Neural progenitor cell (in vitro differentiated cells): ENCODE results near the gene DUOX1. TPM values are rescaled to one million over a fixed set of nuclear protein-coding genes. Genes with fewer than 3 reads are reported as not detected.

ENCODE experiments used
- DNase-seq: peaks from one replicate; pipeline ENCODE4 v3.0.0-alpha.2; 2016; ENCODE audit warnings: low spot score
- H2AFZ ChIP-seq: fragments of 200-600 bp; sonication (generic); replicated peaks from 2 replicates; pipeline ENCODE4 v1.6.1; 2016; ENCODE audit warnings: antibody characterized with exemption
- H3F3A ChIP-seq: fragments of 200-600 bp; sonication (generic); 2 replicates; pipeline ENCODE4 v1.6.1; 2016; ENCODE audit warnings: antibody characterized with exemption, low read depth
- H3K27ac ChIP-seq: fragments of 200-600 bp; sonication (generic); 2 replicates; pipeline ENCODE4 v1.5.1; 2016; ENCODE audit warnings: mild to moderate bottlenecking
- H3K27me3 ChIP-seq: fragments of 200-600 bp; sonication (generic); 2 replicates; pipeline ENCODE4 v1.6.1; 2016; ENCODE audit warnings: mild to moderate bottlenecking, moderate library complexity
- H3K36me3 ChIP-seq: fragments of 200-600 bp; sonication (generic); 2 replicates; pipeline ENCODE4 v1.5.1; 2016
- H3K4me1 ChIP-seq: fragments of 200-600 bp; sonication (generic); 2 replicates; pipeline ENCODE4 v1.6.1; 2016; ENCODE audit warnings: mixed run types
- H3K4me2 ChIP-seq: fragments of 200-600 bp; sonication (generic); 2 replicates; pipeline ENCODE4 v1.6.1; 2016
- H3K4me3 ChIP-seq: fragments of 200-600 bp; sonication (generic); 2 replicates; pipeline ENCODE4 v1.5.1; 2016
- H3K79me2 ChIP-seq: fragments of 200-600 bp; sonication (generic); 2 replicates; pipeline ENCODE4 v1.6.1; 2016; ENCODE audit warnings: low read depth
- H3K9ac ChIP-seq: fragments of 200-600 bp; sonication (generic); 2 replicates; pipeline ENCODE4 v1.6.1; 2016
- H3K9me3 ChIP-seq: fragments of 200-600 bp; sonication (generic); 2 replicates; pipeline ENCODE4 v1.5.1; 2016; ENCODE audit warnings: low read depth
- H4K20me1 ChIP-seq: fragments of 200-600 bp; sonication (generic); 2 replicates; pipeline ENCODE4 v1.6.1; 2016; ENCODE audit warnings: low read depth
- H3K27ac Mint-ChIP-seq: 3 replicates; pipeline ENCODE4 v1.8.0; 2021; ENCODE audit warnings: mixed read lengths
- H3K27me3 Mint-ChIP-seq: 2 replicates; pipeline ENCODE4 v1.8.0; 2022; ENCODE audit warnings: low read depth, mild to moderate bottlenecking, inconsistent platforms, moderate library complexity, mixed read lengths; ENCODE audit not compliant: insufficient read depth
- H3K36me3 Mint-ChIP-seq: 3 replicates; pipeline ENCODE4 v1.8.0; 2021; ENCODE audit warnings: mixed read lengths
- H3K4me1 Mint-ChIP-seq: 3 replicates; pipeline ENCODE4 v1.8.0; 2021; ENCODE audit warnings: mixed read lengths
- H3K4me3 Mint-ChIP-seq: 3 replicates; pipeline ENCODE4 v1.8.0; 2021; ENCODE audit warnings: mild to moderate bottlenecking, moderate library complexity, mixed read lengths
- H3K9me3 Mint-ChIP-seq: 3 replicates; pipeline ENCODE4 v1.8.0; 2020; ENCODE audit warnings: mixed read lengths
- EZH2 ChIP-seq: fragments of 200-600 bp; sonication (generic); IDR thresholded peaks from 2 replicates; pipeline ENCODE4 v1.6.1; 2017; ENCODE audit warnings: antibody characterized with exemption, mild to moderate bottlenecking, moderate library complexity
- EZH2phosphoT487 ChIP-seq: fragments of 200-600 bp; sonication (generic); IDR thresholded peaks from 2 replicates; pipeline ENCODE4 v1.6.1; 2017; ENCODE audit warnings: antibody characterized with exemption
- total RNA-seq: library from RNA; depleted of rRNA; stranded (reverse); fragments of >200 nt; gene quantifications from 2 replicates; pipeline ENCODE4 v1.2.3, GENCODE V29; 2015; ENCODE audit warnings: low replicate concordance
- TF ChIP-seq, protein P1 (sequence below): fragments of 200-600 bp; sonication (generic); IDR thresholded peaks from 2 replicates; pipeline ENCODE4 v1.5.1; 2017; ENCODE audit warnings: antibody characterized with exemption, mild to moderate bottlenecking

DUOX1 gene
- total RNA-seq, 1 donor from 2014 or later, result 0.30 TPM

DNA sequence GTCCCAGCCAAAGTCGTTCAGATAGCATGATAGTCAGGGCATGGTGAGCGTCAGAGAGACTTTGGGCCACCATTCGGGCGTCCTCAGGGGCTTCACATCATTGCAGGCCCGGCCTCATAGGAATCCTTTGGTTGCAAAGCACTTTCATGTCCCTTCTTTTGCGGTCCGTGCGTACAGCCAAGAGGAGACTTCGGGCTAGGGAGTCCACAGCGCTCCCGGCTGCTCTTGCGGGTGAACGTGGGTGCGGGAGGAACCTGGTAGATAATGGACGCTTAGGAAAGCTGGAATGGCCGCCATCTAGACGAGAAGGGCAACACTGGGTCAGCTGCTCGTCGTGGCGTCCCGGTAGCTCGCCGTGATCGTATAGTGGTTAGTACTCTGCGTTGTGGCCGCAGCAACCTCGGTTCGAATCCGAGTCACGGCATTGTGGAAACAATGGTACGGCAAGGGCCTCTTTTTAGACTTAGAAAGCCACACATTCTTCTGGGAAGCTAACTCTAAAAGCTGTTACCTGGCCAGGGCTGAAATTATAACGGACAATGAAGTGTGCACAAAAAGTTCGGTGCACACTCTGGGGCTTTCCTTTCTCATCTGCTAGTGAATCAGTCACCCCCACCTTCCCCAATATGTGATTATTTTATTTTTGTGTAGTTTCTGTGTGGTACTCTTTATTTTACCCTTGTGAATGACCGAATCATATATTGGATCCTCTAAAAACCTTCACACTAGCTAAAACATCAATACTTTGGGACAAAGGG lies 71.2 kb downstream of the DUOX1 start:
- peaks cover 9% of the 10 kb centered on the region for H3K27me3 ChIP-seq
- peaks cover 22% of the 10 kb centered on the region for H3K27me3 Mint-ChIP-seq
- H3K4me1 Mint-ChIP-seq, result peaks cover 18% of the 10 kb centered on the region
- H3K79me2 ChIP-seq, result no peaks in the 10 kb centered on the region
- H3K4me1 ChIP-seq, result no peaks in the 10 kb centered on the region
- H3K27ac ChIP-seq, result no peak overlapping the region
- H3K4me3 Mint-ChIP-seq, result no peak overlapping the region
- no peaks in the 10 kb centered on the region for H3K9me3 ChIP-seq
- H3K9me3 Mint-ChIP-seq, result peaks cover 10% of the 10 kb centered on the region
- H3K36me3 Mint-ChIP-seq, result peaks cover 2% of the 10 kb centered on the region
- no peak for TF ChIP-seq EZH2
- TF ChIP-seq, protein P1, sequence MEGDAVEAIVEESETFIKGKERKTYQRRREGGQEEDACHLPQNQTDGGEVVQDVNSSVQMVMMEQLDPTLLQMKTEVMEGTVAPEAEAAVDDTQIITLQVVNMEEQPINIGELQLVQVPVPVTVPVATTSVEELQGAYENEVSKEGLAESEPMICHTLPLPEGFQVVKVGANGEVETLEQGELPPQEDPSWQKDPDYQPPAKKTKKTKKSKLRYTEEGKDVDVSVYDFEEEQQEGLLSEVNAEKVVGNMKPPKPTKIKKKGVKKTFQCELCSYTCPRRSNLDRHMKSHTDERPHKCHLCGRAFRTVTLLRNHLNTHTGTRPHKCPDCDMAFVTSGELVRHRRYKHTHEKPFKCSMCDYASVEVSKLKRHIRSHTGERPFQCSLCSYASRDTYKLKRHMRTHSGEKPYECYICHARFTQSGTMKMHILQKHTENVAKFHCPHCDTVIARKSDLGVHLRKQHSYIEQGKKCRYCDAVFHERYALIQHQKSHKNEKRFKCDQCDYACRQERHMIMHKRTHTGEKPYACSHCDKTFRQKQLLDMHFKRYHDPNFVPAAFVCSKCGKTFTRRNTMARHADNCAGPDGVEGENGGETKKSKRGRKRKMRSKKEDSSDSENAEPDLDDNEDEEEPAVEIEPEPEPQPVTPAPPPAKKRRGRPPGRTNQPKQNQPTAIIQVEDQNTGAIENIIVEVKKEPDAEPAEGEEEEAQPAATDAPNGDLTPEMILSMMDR, result no peak
- peak overlapping the region; percentile 66 for H3K9ac ChIP-seq
- peak overlapping the region; percentile 97 for H3K4me2 ChIP-seq
- H3K4me3 ChIP-seq, result peak overlapping the region; percentile 87
- H3K36me3 ChIP-seq, result no peaks in the 10 kb centered on the region
- no peak overlapping the region for H3K27ac Mint-ChIP-seq
- no peaks in the 10 kb centered on the region for H4K20me1 ChIP-seq
- H3F3A ChIP-seq, result peaks cover 25% of the 10 kb centered on the region
- peak overlapping the region; percentile 100 for H2AFZ ChIP-seq
- DNase-seq, result peak; percentile 80

GRCh38 chr15:45201557-45201859 lies 71.7 kb downstream of the DUOX1 start:
- Histone ChIP-seq H3K9ac (no peak overlapping the region), H2AFZ (no peak overlapping the region), H3K4me2 (peak overlapping the region; percentile 97), H3K79me2 (no peaks in the 10 kb centered on the region), H3K4me3 (peak overlapping the region; percentile 87), H3K36me3 (no peaks in the 10 kb centered on the region), H3F3A (peaks cover 25% of the 10 kb centered on the region), H3K9me3 (no peaks in the 10 kb centered on the region), H3K27me3 (peaks cover 9% of the 10 kb centered on the region), H4K20me1 (no peaks in the 10 kb centered on the region), H3K27ac (no peak overlapping the region), H3K4me1 (no peaks in the 10 kb centered on the region)
- Mint-ChIP-seq H3K9me3 (peaks cover 10% of the 10 kb centered on the region), H3K27ac (no peak overlapping the region), H3K36me3 (peaks cover 2% of the 10 kb centered on the region), H3K4me1 (peaks cover 18% of the 10 kb centered on the region), H3K27me3 (peaks cover 22% of the 10 kb centered on the region), H3K4me3 (no peak overlapping the region)
- DNase-seq, result no peak
- no peak for TF ChIP-seq EZH2

DNA sequence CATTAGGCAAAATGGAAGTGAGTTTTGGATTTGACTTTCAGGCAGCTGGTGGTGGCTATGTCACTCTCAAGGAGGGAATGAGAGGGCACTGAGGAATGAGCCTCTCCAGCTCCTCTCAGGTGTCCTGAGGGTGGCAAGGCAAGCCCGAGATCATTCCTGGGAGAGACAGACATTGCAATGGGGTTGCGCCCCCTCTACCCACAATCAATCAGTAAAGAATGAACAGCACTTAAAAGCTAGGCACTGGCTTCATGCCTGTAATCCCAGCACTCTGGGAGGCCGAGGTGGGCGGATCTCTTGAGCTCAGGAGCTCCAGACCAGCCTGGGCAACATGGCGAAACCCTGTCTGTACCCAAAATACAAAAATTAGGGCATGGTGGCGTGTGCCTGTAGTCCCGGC lies 72.1 kb downstream of the DUOX1 start:
- H2AFZ ChIP-seq, result no peak overlapping the region
- Mint-ChIP-seq H3K36me3 (peaks cover 2% of the 10 kb centered on the region), H3K27me3 (peaks cover 25% of the 10 kb centered on the region), H3K4me3 (no peak overlapping the region), H3K4me1 (peaks cover 18% of the 10 kb centered on the region), H3K27ac (no peak overlapping the region), H3K9me3 (peaks cover 10% of the 10 kb centered on the region)
- peaks cover 25% of the 10 kb centered on the region for H3F3A ChIP-seq
- no peak overlapping the region for H3K9ac ChIP-seq
- no peaks in the 10 kb centered on the region for H4K20me1 ChIP-seq
- no peak for DNase-seq
- no peaks in the 10 kb centered on the region for H3K79me2 ChIP-seq
- no peaks in the 10 kb centered on the region for H3K9me3 ChIP-seq
- H3K36me3 ChIP-seq, result no peaks in the 10 kb centered on the region
- no peak overlapping the region for H3K27ac ChIP-seq
- H3K4me2 ChIP-seq, result no peak overlapping the region
- peaks cover 9% of the 10 kb centered on the region for H3K27me3 ChIP-seq
- H3K4me1 ChIP-seq, result no peaks in the 10 kb centered on the region
- TF ChIP-seq EZH2, result no peak
- TF ChIP-seq, protein P1, result no peak
- TF ChIP-seq EZH2phosphoT487, result no peak
- H3K4me3 ChIP-seq, result no peak overlapping the region

- Histone ChIP-seq H3K9me3 (no peaks in the 10 kb centered on the region), H3K27ac (no peak overlapping the region), H3K4me3 (no peak overlapping the region), H3K36me3 (no peaks in the 10 kb centered on the region), H2AFZ (no peak overlapping the region), H3K27me3 (peaks cover 9% of the 10 kb centered on the region), H3F3A (peaks cover 24% of the 10 kb centered on the region), H3K79me2 (no peaks in the 10 kb centered on the region), H4K20me1 (no peaks in the 10 kb centered on the region), H3K4me1 (no peaks in the 10 kb centered on the region), H3K9ac (no peak overlapping the region), H3K4me2 (no peak overlapping the region)
- H3K9me3 Mint-ChIP-seq, result peaks cover 9% of the 10 kb centered on the region
- peaks cover 2% of the 10 kb centered on the region for H3K36me3 Mint-ChIP-seq
- no peak overlapping the region for H3K27ac Mint-ChIP-seq
- H3K4me1 Mint-ChIP-seq, result peaks cover 14% of the 10 kb centered on the region
- DNase-seq, result no peak
- H3K4me3 Mint-ChIP-seq, result no peak overlapping the region
- H3K27me3 Mint-ChIP-seq, result peaks cover 18% of the 10 kb centered on the region
- TF ChIP-seq EZH2phosphoT487 (no peak), EZH2 (no peak)
- TF ChIP-seq, protein P1, result no peak
Observed at GRCh38 chr15:45203182-45203581, 73.4 kb downstream of the DUOX1 start.
